ENCODE measurements around the gene PHF11.

Gene PHF11

GRCh38 chr13:49495783-49496762 is at the start of gene PHF11:
Gene PHF11, plus strand, starts transcription at chr13:49495953. Its CDS starts 49 bp downstream, at chr13:49496002.
- peak; percentile 86 for DNase-seq

GRCh38 chr13:49446473-49446872 is 49.3 kb upstream of the PHF11 start:
- DNase-seq = no peak

- no peak for DNase-seq
These were observed 47.0 kb upstream of the PHF11 start for GRCh38 chr13:49448753-49449152.

GRCh38 chr13:49450105-49450819 is 45.5 kb upstream of the PHF11 start:
- DNase-seq = no peak

GRCh38 chr13:49452725-49453457 is 42.9 kb upstream of the PHF11 start:
- no peak for DNase-seq

GRCh38 chr13:49453465-49453864 is 42.3 kb upstream of the PHF11 start:
- no peak for DNase-seq

GRCh38 chr13:49454388-49455006 is 41.3 kb upstream of the PHF11 start:
- no peak for DNase-seq

- no peak for DNase-seq
These were observed 40.8 kb upstream of the PHF11 start for GRCh38 chr13:49455007-49455398.

- DNase-seq = no peak
These were observed 39.6 kb upstream of the PHF11 start for GRCh38 chr13:49456156-49456555.

- DNase-seq = no peak
These were observed 38.5 kb upstream of the PHF11 start for GRCh38 chr13:49457221-49457620.

GRCh38 chr13:49459580-49459979 is 36.2 kb upstream of the PHF11 start:
- no peak for DNase-seq

- no peak for DNase-seq
These were observed 31.7 kb upstream of the PHF11 start for GRCh38 chr13:49464085-49464484.

GRCh38 chr13:49464621-49465325 is 31.0 kb upstream of the PHF11 start:
- no peak for DNase-seq

- no peak for DNase-seq
These were observed 29.4 kb upstream of the PHF11 start for GRCh38 chr13:49466292-49466838.

GRCh38 chr13:49472186-49472585 is 23.6 kb upstream of the PHF11 start:
- no peak for DNase-seq

- no peak for DNase-seq
These were observed 19.2 kb upstream of the PHF11 start for GRCh38 chr13:49476529-49476928.

- no peak for DNase-seq
These were observed 14.0 kb upstream of the PHF11 start for GRCh38 chr13:49481788-49482187.

GRCh38 chr13:49488563-49488962 is 7.2 kb upstream of the PHF11 start:
- DNase-seq = no peak

GRCh38 chr13:49494645-49495044 is 1.1 kb upstream of the PHF11 start:
- DNase-seq = no peak

- DNase-seq = peak; percentile 46
These were observed 1.1 kb downstream of the PHF11 start for GRCh38 chr13:49496837-49497236.

GRCh38 chr13:49497272-49497671 is 1.5 kb downstream of the PHF11 start:
- DNase-seq = peak; percentile 30

GRCh38 chr13:49498206-49498605 is 2.5 kb downstream of the PHF11 start:
- no peak for DNase-seq

Data from activated T-cell treated with anti-CD3 and anti-CD28 coated beads, Interleukin-2, amount 50 U/mL, for 1 hour (primary cell).